Thoracic aorta (tissue), 2 donors: ENCODE measurements around the gene MT1H. TPM values are rescaled to one million over a fixed set of nuclear protein-coding genes. Genes with fewer than 3 reads are reported as not detected.
A peak's percentile ranks its signal among the peaks of the same experiment; 100 is the strongest.

Experiments used
- ATAC-seq: fragments of 150-250 bp; one replicate; pipeline ENCODE4 v1.8.0; 2017; ENCODE audit warnings: low read depth; ENCODE audit not compliant: insufficient number of reproducible peaks, low FRiP score
- DNase-seq: peaks from one replicate; pipeline ENCODE4 v3.0.0-alpha.2; 2020; ENCODE audit warnings: low spot score
- H3K27ac ChIP-seq, 2 donors: fragments of 200-600 bp; sonication (generic); 1 replicate in 1 of 2; 2 replicates in 1 of 2; pipeline ENCODE4 v1.5.1; 2016; ENCODE audit warnings: mild to moderate bottlenecking in 2 of 2, moderate library complexity in 2 of 2
- H3K27me3 ChIP-seq: fragments of 200-600 bp; sonication (generic); replicated peaks from 2 replicates; pipeline ENCODE4 v1.6.0; 2016; ENCODE audit warnings: mild to moderate bottlenecking; ENCODE audit not compliant: insufficient read depth
- H3K36me3 ChIP-seq: fragments of 200-600 bp; sonication (generic); one replicate; pipeline ENCODE4 v1.5.1; 2016
- H3K4me1 ChIP-seq, 2 donors: fragments of 200-600 bp; sonication (generic); 1 replicate in 1 of 2; 2 replicates in 1 of 2; pipeline versions ENCODE4 v1.5.1 to v1.6.0; 2016; ENCODE audit warnings: low read depth in 2 of 2, mild to moderate bottlenecking in 1 of 2; ENCODE audit not compliant: control insufficient read depth in 1 of 2
- H3K4me3 ChIP-seq: fragments of 200-600 bp; sonication (generic); 2 replicates; pipeline ENCODE4 v1.5.1; 2016; ENCODE audit warnings: mild to moderate bottlenecking
- H3K9me3 ChIP-seq: fragments of 200-600 bp; sonication (generic); 2 replicates; pipeline ENCODE4 v1.5.1; 2016
- CTCF ChIP-seq: fragments of 200-600 bp; sonication (generic); IDR thresholded peaks from one replicate; pipeline ENCODE4 v1.5.1; 2019; ENCODE audit warnings: antibody characterized with exemption
- total RNA-seq, 2 donors: library from RNA; depleted of rRNA; stranded (reverse); fragments of >200 nt; gene quantifications; one replicate each; pipeline versions ENCODE4 v1.1.0 to v1.2.3, GENCODE V29; 2016

The MT1H gene
- total RNA-seq, 2 donors from 2014 or later, result not detected

- ATAC-seq (peak; percentile 59), DNase-seq (peak; percentile 52)
- Histone ChIP-seq H3K4me1 (peaks cover 5 to 41% of the 10 kb centered on the region in 2 donors), H3K9me3 (no peaks in the 10 kb centered on the region), H3K27me3 (no peaks in the 10 kb centered on the region), H3K4me3 (peak within 1 kb of the TSS; percentile 75), H3K36me3 (no peaks in the 10 kb centered on the region), H3K27ac (peak within 1 kb of the TSS; percentile 68 to 83)
- TF ChIP-seq CTCF, result no peak
Observed at GRCh38 chr16:56637814-56638750, 31.5 kb upstream of the MT1H start, which contains the start of gene MT1A. Gene MT1A (plus strand): TSS chr16:56638666. CDS start chr16:56638739, 73 bp downstream.

- peaks cover 8 to 43% of the 10 kb centered on the region in 2 donors for H3K4me1 ChIP-seq
- TF ChIP-seq CTCF, result no peak
- ATAC-seq, result no peak
- H3K4me3 ChIP-seq, result no peak overlapping the region
- peak overlapping the region in 1 of 2 donors; percentile 83 for H3K27ac ChIP-seq
- H3K27me3 ChIP-seq, result no peaks in the 10 kb centered on the region
- DNase-seq, result no peak
- no peaks in the 10 kb centered on the region for H3K9me3 ChIP-seq
- H3K36me3 ChIP-seq, result no peaks in the 10 kb centered on the region
Observed at GRCh38 chr16:56639045-56639444, 30.6 kb upstream of the MT1H start.

- no peak for ATAC-seq
- Histone ChIP-seq H3K27me3 (no peaks in the 10 kb centered on the region), H3K4me3 (no peak overlapping the region), H3K4me1 (peaks cover 7 to 34% of the 10 kb centered on the region in 2 donors), H3K36me3 (no peaks in the 10 kb centered on the region), H3K9me3 (no peaks in the 10 kb centered on the region), H3K27ac (no peak overlapping the region)
- DNase-seq, result no peak
- no peak for TF ChIP-seq CTCF
Observed at GRCh38 chr16:56640076-56640475, 29.5 kb upstream of the MT1H start.

GRCh38 chr16:56641166-56641565 is 28.4 kb upstream of the MT1H start:
- no peak for TF ChIP-seq CTCF
- ATAC-seq (no peak), DNase-seq (no peak)
- Histone ChIP-seq H3K4me3 (no peak overlapping the region), H3K4me1 (peaks cover 4 to 26% of the 10 kb centered on the region in 2 donors), H3K27me3 (no peaks in the 10 kb centered on the region), H3K9me3 (no peaks in the 10 kb centered on the region), H3K27ac (no peak overlapping the region), H3K36me3 (no peaks in the 10 kb centered on the region)

GRCh38 chr16:56643080-56643778 is 26.4 kb upstream of the MT1H start:
- peak; percentile 60 for DNase-seq
- Histone ChIP-seq H3K27ac (peak overlapping the region; percentile 55 to 58), H3K36me3 (no peaks in the 10 kb centered on the region), H3K4me3 (peak overlapping the region; percentile 67), H3K27me3 (no peaks in the 10 kb centered on the region), H3K9me3 (no peaks in the 10 kb centered on the region), H3K4me1 (peaks cover 4 to 25% of the 10 kb centered on the region in 2 donors)
- ATAC-seq, result peak; percentile 17
- peak; percentile 37 for TF ChIP-seq CTCF
